GM23338 (cell line): ENCODE measurements around the gene FCHSD2. TPM values are rescaled to one million over a fixed set of nuclear protein-coding genes. Genes with fewer than 3 reads are reported as not detected.

Experiments
- ATAC-seq: fragments of 200-7000 bp; cut with Tn5 transposase; 3 replicates; pipeline ENCODE4 v1.9.1; 2020
- DNase-seq: peaks from one replicate; pipeline ENCODE4 v3.0.0-alpha.2; 2015; ENCODE audit warnings: low spot score
- H2AFZ ChIP-seq: fragments of 200-600 bp; sonication (generic); 2 replicates; pipeline ENCODE4 v1.8.0; 2016; ENCODE audit warnings: antibody characterized with exemption, mild to moderate bottlenecking, moderate library complexity
- H3F3A ChIP-seq: fragments of 200-600 bp; sonication (generic); replicated peaks from 2 replicates; pipeline ENCODE4 v1.8.0; 2017; ENCODE audit warnings: antibody characterized with exemption, mixed run types, low read depth
- H3K27ac ChIP-seq: fragments of 200-600 bp; sonication (generic); 2 replicates; pipeline ENCODE4 v1.6.1; 2016; ENCODE audit warnings: low read depth
- H3K27me3 ChIP-seq: fragments of 200-600 bp; sonication (generic); 2 replicates; pipeline ENCODE4 v1.8.0; 2016; ENCODE audit warnings: mild to moderate bottlenecking, mixed run types, moderate library complexity; ENCODE audit not compliant: insufficient read depth
- H3K36me3 ChIP-seq: fragments of 200-600 bp; sonication (generic); 2 replicates; pipeline ENCODE4 v1.8.0; 2016; ENCODE audit warnings: mild to moderate bottlenecking; ENCODE audit not compliant: insufficient read depth
- H3K4me1 ChIP-seq: fragments of 200-600 bp; sonication (generic); 2 replicates; pipeline ENCODE4 v1.8.0; 2016; ENCODE audit warnings: mild to moderate bottlenecking, moderate library complexity; ENCODE audit not compliant: insufficient read depth
- H3K4me2 ChIP-seq: fragments of 200-600 bp; sonication (generic); 2 replicates; pipeline ENCODE4 v1.7.1; 2017; ENCODE audit warnings: mixed run types
- H3K4me3 ChIP-seq: fragments of 200-600 bp; sonication (generic); 2 replicates; pipeline ENCODE4 v1.6.1; 2016; ENCODE audit warnings: mixed run types
- H3K79me2 ChIP-seq: fragments of 200-600 bp; sonication (generic); replicated peaks from 2 replicates; pipeline ENCODE4 v1.8.0; 2017; ENCODE audit warnings: mild to moderate bottlenecking; ENCODE audit not compliant: insufficient read depth
- H3K9me2 ChIP-seq: fragments of 200-600 bp; sonication (generic); 2 replicates; pipeline ENCODE4 v1.8.0; 2017; ENCODE audit not compliant: insufficient read depth
- H4K20me1 ChIP-seq: fragments of 200-600 bp; sonication (generic); replicated peaks from 2 replicates; pipeline ENCODE4 v1.8.0; 2017; ENCODE audit warnings: mild to moderate bottlenecking; ENCODE audit not compliant: insufficient read depth
- H3K27ac Mint-ChIP-seq: 2 replicates; pipeline ENCODE4 v1.8.0; 2020; ENCODE audit warnings: inconsistent platforms, mild to moderate bottlenecking, moderate library complexity, mixed read lengths
- H3K27me3 Mint-ChIP-seq: 3 replicates; pipeline ENCODE4 v1.8.0; 2022; ENCODE audit warnings: low read depth, mild to moderate bottlenecking, moderate library complexity, mixed read lengths, inconsistent platforms; ENCODE audit not compliant: insufficient read depth, poor library complexity
- H3K36me3 Mint-ChIP-seq: 3 replicates; pipeline ENCODE4 v1.8.0; 2021; ENCODE audit warnings: low read depth, mild to moderate bottlenecking, inconsistent platforms, moderate library complexity, mixed read lengths
- H3K4me1 Mint-ChIP-seq: 3 replicates; pipeline ENCODE4 v1.8.0; 2020; ENCODE audit warnings: mild to moderate bottlenecking, inconsistent platforms, mixed read lengths
- H3K4me3 Mint-ChIP-seq: 3 replicates; pipeline ENCODE4 v1.8.0; 2021; ENCODE audit warnings: moderate library complexity, mild to moderate bottlenecking, inconsistent platforms, mixed read lengths
- H3K9me3 Mint-ChIP-seq: 3 replicates; pipeline ENCODE4 v1.8.0; 2020; ENCODE audit warnings: moderate library complexity, mild to moderate bottlenecking, inconsistent platforms, mixed read lengths
- CREB1 ChIP-seq: fragments of 250-450 bp; sonication (Bioruptor Pico); IDR thresholded peaks from 2 replicates; pipeline ENCODE4 v1.5.0; 2020; ENCODE audit warnings: low read depth, mild to moderate bottlenecking, moderate library complexity
- STAT1 ChIP-seq: IDR thresholded peaks from one replicate; pipeline ENCODE4 v1.6.1; 2016; ENCODE audit warnings: antibody characterized with exemption; ENCODE audit not compliant: unreplicated experiment
- ZNF114 ChIP-seq: fragments of 250-450 bp; sonication (Bioruptor Pico); IDR thresholded peaks from 2 replicates; pipeline ENCODE4 v1.5.0; 2020; ENCODE audit warnings: mild to moderate bottlenecking, moderate library complexity
- ZNF331 ChIP-seq: fragments of 250-450 bp; sonication (Bioruptor Pico); IDR thresholded peaks from 2 replicates; pipeline ENCODE4 v1.5.0; 2020; ENCODE audit warnings: low read depth, mild to moderate bottlenecking, moderate library complexity
- polyA plus RNA-seq: library from polyadenylated mRNA; unstranded; fragments of >200 nt; fragmentation: Nextera tagmentation; extraction: Ambion mirVana; gene quantifications from 2 replicates; pipeline ENCODE4 v1.2.1, GENCODE V29; 2016
- total RNA-seq: library from RNA; depleted of rRNA; stranded (reverse); fragments of >200 nt; shearing (Covaris generic); gene quantifications from 2 replicates; pipeline ENCODE4 v1.2.3, GENCODE V29; 2014
- TF ChIP-seq, protein P1 (sequence below): fragments of 250-450 bp; sonication (Bioruptor Pico); IDR thresholded peaks from 2 replicates; pipeline ENCODE4 v1.5.0; 2020; ENCODE audit warnings: mild to moderate bottlenecking, moderate library complexity
- TF ChIP-seq, protein P2 (sequence below), 2 experiments: fragments of 200-600 bp in 1 of 2; sonication (generic) in 1 of 2; conservative IDR thresholded peaks; 2 replicates each; pipeline versions ENCODE4 v1.5.1 to v1.6.1; 2016 to 2017; ENCODE audit warnings: antibody characterized with exemption in 2 of 2, low read depth in 2 of 2, mild to moderate bottlenecking in 2 of 2, moderate library complexity in 1 of 2

FCHSD2 gene
- total and polyA plus RNA-seq, 2 experiments from 2014 or later: 3.6 to 5.2 TPM

DNA sequence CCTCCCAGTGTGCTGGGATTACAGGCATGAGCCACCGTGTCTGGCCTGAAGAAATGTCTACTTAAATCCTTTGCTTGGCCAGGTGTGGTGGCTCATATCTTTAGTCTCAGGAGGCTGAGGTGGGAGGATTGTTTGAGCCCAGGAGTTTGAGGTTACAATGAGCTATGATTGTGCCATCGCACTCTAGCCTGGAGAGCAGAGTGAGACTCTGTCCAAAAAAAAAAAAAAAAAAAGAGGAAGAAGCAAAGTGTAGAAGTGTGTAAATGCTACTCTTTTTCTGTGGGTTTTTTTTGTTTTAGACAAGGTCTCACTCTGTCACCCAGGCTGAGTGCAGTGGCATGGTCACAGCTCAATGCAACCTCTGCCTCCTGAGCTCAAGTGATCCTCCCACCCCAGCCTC, 334.3 kb downstream of the FCHSD2 start (continued):
- TF ChIP-seq, protein P1, sequence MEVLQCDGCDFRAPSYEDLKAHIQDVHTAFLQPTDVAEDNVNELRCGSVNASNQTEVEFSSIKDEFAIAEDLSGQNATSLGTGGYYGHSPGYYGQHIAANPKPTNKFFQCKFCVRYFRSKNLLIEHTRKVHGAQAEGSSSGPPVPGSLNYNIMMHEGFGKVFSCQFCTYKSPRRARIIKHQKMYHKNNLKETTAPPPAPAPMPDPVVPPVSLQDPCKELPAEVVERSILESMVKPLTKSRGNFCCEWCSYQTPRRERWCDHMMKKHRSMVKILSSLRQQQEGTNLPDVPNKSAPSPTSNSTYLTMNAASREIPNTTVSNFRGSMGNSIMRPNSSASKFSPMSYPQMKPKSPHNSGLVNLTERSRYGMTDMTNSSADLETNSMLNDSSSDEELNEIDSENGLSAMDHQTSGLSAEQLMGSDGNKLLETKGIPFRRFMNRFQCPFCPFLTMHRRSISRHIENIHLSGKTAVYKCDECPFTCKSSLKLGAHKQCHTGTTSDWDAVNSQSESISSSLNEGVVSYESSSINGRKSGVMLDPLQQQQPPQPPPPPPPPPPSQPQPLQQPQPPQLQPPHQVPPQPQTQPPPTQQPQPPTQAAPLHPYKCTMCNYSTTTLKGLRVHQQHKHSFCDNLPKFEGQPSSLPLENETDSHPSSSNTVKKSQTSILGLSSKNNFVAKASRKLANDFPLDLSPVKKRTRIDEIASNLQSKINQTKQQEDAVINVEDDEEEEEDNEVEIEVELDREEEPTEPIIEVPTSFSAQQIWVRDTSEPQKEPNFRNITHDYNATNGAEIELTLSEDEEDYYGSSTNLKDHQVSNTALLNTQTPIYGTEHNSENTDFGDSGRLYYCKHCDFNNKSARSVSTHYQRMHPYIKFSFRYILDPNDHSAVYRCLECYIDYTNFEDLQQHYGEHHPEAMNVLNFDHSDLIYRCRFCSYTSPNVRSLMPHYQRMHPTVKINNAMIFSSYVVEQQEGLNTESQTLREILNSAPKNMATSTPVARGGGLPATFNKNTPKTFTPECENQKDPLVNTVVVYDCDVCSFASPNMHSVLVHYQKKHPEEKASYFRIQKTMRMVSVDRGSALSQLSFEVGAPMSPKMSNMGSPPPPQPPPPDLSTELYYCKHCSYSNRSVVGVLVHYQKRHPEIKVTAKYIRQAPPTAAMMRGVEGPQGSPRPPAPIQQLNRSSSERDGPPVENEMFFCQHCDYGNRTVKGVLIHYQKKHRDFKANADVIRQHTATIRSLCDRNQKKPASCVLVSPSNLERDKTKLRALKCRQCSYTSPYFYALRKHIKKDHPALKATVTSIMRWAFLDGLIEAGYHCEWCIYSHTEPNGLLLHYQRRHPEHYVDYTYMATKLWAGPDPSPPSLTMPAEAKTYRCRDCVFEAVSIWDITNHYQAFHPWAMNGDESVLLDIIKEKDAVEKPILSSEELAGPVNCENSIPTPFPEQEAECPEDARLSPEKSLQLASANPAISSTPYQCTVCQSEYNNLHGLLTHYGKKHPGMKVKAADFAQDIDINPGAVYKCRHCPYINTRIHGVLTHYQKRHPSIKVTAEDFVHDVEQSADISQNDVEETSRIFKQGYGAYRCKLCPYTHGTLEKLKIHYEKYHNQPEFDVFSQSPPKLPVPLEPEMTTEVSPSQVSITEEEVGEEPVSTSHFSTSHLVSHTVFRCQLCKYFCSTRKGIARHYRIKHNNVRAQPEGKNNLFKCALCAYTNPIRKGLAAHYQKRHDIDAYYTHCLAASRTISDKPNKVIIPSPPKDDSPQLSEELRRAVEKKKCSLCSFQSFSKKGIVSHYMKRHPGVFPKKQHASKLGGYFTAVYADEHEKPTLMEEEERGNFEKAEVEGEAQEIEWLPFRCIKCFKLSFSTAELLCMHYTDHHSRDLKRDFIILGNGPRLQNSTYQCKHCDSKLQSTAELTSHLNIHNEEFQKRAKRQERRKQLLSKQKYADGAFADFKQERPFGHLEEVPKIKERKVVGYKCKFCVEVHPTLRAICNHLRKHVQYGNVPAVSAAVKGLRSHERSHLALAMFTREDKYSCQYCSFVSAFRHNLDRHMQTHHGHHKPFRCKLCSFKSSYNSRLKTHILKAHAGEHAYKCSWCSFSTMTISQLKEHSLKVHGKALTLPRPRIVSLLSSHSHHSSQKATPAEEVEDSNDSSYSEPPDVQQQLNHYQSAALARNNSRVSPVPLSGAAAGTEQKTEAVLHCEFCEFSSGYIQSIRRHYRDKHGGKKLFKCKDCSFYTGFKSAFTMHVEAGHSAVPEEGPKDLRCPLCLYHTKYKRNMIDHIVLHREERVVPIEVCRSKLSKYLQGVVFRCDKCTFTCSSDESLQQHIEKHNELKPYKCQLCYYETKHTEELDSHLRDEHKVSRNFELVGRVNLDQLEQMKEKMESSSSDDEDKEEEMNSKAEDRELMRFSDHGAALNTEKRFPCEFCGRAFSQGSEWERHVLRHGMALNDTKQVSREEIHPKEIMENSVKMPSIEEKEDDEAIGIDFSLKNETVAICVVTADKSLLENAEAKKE: no peak
- no peak for TF ChIP-seq STAT1
- no peak for TF ChIP-seq ZNF114 (CRISPR knock-in tag)
- TF ChIP-seq, protein P2, sequence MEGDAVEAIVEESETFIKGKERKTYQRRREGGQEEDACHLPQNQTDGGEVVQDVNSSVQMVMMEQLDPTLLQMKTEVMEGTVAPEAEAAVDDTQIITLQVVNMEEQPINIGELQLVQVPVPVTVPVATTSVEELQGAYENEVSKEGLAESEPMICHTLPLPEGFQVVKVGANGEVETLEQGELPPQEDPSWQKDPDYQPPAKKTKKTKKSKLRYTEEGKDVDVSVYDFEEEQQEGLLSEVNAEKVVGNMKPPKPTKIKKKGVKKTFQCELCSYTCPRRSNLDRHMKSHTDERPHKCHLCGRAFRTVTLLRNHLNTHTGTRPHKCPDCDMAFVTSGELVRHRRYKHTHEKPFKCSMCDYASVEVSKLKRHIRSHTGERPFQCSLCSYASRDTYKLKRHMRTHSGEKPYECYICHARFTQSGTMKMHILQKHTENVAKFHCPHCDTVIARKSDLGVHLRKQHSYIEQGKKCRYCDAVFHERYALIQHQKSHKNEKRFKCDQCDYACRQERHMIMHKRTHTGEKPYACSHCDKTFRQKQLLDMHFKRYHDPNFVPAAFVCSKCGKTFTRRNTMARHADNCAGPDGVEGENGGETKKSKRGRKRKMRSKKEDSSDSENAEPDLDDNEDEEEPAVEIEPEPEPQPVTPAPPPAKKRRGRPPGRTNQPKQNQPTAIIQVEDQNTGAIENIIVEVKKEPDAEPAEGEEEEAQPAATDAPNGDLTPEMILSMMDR (conservative IDR thresholded peaks at IDR 0.05; ENCODE audit: low read depth in 2 of 2): no peak
- no peak for TF ChIP-seq CREB1

DNA sequence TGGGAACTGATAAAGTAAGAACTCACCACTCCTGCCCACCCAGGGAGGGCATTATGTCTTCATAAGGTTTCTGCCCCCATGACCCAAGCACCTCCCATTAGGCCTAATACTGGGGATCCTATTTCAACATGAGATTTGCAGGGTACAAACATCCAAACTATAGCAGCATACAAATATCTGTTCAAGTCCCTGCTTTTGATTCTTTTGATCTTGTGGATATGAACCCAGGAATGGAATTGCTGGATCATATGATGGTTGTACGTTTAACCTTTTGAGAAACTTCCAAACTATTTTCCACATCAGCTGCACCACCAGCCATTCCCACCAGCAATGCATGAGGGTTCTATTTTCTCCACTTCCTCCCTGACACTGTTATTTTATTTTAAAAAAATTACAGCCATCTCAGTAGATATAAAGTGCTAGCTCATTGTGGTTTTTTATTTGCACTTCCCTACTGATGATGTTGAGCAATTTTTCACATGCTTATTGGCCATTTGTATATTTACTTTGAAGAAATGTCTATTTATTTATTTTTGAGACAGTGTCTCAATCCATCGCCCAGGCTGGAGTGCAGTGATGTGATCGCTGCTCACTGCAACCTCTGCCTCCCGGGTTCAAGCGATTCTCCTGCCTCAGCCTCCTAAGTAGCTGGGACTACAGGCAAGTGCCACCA, 335.0 kb downstream of the FCHSD2 start:
- Histone ChIP-seq H3K4me3 (no peak overlapping the region), H3K79me2 (peaks cover 5% of the 10 kb centered on the region; the same call in 1 of the 2 replicates), H3K4me1 (no peaks in the 10 kb centered on the region; the same call in 1 of the 2 replicates), H3F3A (no peaks in the 10 kb centered on the region), H3K36me3 (0 out of 2 replicates have a peak, but pooled peaks cover 2% of the 10 kb centered on the region), H3K9me2 (no peaks in the 10 kb centered on the region), H4K20me1 (no peaks in the 10 kb centered on the region; the same call in 1 of the 2 replicates), H3K27me3 (no peaks in the 10 kb centered on the region), H3K27ac (no peak overlapping the region), H3K4me2 (no peak overlapping the region), H2AFZ (no peak overlapping the region)
- ATAC-seq (no peak), DNase-seq (no peak)
- H3K4me3 Mint-ChIP-seq: no peak overlapping the region
- peaks cover 5% of the 10 kb centered on the region for H3K27me3 Mint-ChIP-seq
- peaks cover 5% of the 10 kb centered on the region for H3K4me1 Mint-ChIP-seq
- H3K36me3 Mint-ChIP-seq: peaks cover 14% of the 10 kb centered on the region; the same call in 1 of the 3 replicates
- H3K27ac Mint-ChIP-seq: no peak overlapping the region
- H3K9me3 Mint-ChIP-seq: no peaks in the 10 kb centered on the region
- TF ChIP-seq, protein P1: no peak
- TF ChIP-seq ZNF331: no peak
